AG10803 (cell line): Measurements from ENCODE around the gene ACP6.
"Not testable (repeated sequence)": the region's sequence is repeated elsewhere in the genome, so short reads cannot be mapped to it uniquely, and the experiment has no call there.

ENCODE experiments used
- DNase-seq: peaks from one replicate; pipeline ENCODE4 v3.0.0; 2010; ENCODE audit warnings: low read depth
- H3K4me3 ChIP-seq: 2 replicates; pipeline ENCODE4 v1.5.1; 2011; ENCODE audit warnings: mild to moderate bottlenecking, low read length, control low read depth
- CTCF ChIP-seq: conservative IDR thresholded peaks from 2 replicates; pipeline ENCODE4 v1.5.1; 2011; ENCODE audit warnings: mild to moderate bottlenecking, low read length, control low read depth, inconsistent platforms

The ACP6 gene

GRCh38 chr1:147700042-147701006 lies 30.0 kb upstream of the ACP6 start:
- peak; percentile 64 for DNase-seq
- H3K4me3 ChIP-seq, result no peak overlapping the region
- TF ChIP-seq CTCF, result peak; percentile 95

- no peak for TF ChIP-seq CTCF
- H3K4me3 ChIP-seq, result no peak overlapping the region
- DNase-seq, result no peak
These were observed 29.3 kb upstream of the ACP6 start for GRCh38 chr1:147699686-147700041.

GRCh38 chr1:147683163-147683763 lies 12.9 kb upstream of the ACP6 start:
- H3K4me3 ChIP-seq, result no peak overlapping the region
- TF ChIP-seq CTCF, result no peak
- DNase-seq, result no peak

- not testable (repeated sequence) for H3K4me3 ChIP-seq, DNase-seq
These were observed 10.4 kb upstream of the ACP6 start for GRCh38 chr1:147680608-147681235.

GRCh38 chr1:147677681-147678080 lies 7.4 kb upstream of the ACP6 start:
- not testable (repeated sequence) for DNase-seq, H3K4me3 ChIP-seq

GRCh38 chr1:147676311-147677085 lies 6.2 kb upstream of the ACP6 start:
- DNase-seq, result peak; percentile 53
- no peak overlapping the region for H3K4me3 ChIP-seq
- no peak for TF ChIP-seq CTCF

- no peak for DNase-seq
- no peak for TF ChIP-seq CTCF
- H3K4me3 ChIP-seq, result no peak overlapping the region
These were observed 3.5 kb upstream of the ACP6 start for GRCh38 chr1:147673816-147674215.
